ENCODE measurements around the gene SH3BP1. TPM values are rescaled to one million over a fixed set of nuclear protein-coding genes. Genes with fewer than 3 reads are reported as not detected.

Gene SH3BP1
- total and polyA plus RNA-seq, 2 experiments from 2014 or later, result 9.5 to 46.7 TPM

DNA sequence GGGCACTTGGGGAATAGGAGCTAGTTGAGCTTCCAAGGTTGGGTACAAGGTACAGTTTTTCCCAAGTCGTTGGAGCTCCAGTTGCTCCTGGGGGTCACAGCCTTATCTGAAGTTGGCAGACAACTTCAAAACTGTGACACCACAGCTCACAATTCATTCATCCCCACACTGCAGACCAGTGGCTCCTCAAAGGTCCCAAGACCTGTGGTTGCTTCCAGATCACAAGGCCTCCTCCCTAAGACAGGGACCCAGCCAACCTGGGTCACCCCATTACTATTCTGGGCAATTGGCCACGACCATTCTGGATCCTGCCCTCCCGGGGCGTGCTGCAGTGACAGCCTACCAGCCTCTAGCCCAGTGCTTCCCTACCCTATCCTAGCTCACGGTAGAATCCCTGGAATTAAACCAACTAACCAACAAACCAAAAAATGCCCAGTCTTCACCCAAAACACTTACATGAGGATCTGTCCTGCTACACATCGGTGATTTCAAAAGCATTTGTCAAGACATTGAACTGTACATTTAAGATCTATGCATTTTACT lies 18.2 kb downstream of the SH3BP1 start:
- ATAC-seq, result peak; percentile 32
- peaks cover 12% of the 10 kb centered on the region; the same call in 1 of the 2 replicates for H3F3A ChIP-seq (replicated peaks; ENCODE audit: low read depth)
- H3K27ac ChIP-seq (ENCODE audit: low read depth), result no peak overlapping the region

More for the DNA sequence above, 18.2 kb downstream of the SH3BP1 start:
- TF ChIP-seq CREB1 (CRISPR knock-in tag; IDR thresholded peaks at IDR 0.05; ENCODE audit: low read depth), result no peak
- TF ChIP-seq STAT1 (IDR thresholded peaks at IDR 0.05; ENCODE audit: unreplicated experiment), result no peak
- no peak for TF ChIP-seq ETS1 (IDR thresholded peaks at IDR 0.05)
- no peak for TF ChIP-seq EZH2phosphoT487 (IDR thresholded peaks at IDR 0.05; ENCODE audit: unreplicated experiment)
- no peak for TF ChIP-seq ZNF331 (CRISPR knock-in tag; IDR thresholded peaks at IDR 0.05; ENCODE audit: low read depth)
- TF ChIP-seq ZNF462 (CRISPR knock-in tag; IDR thresholded peaks at IDR 0.05), result no peak
- no peak for TF ChIP-seq ZNF114 (CRISPR knock-in tag; IDR thresholded peaks at IDR 0.05)
- no peak for TF ChIP-seq JUNB (IDR thresholded peaks at IDR 0.05; ENCODE audit: unreplicated experiment)
- TF ChIP-seq, protein P1, sequence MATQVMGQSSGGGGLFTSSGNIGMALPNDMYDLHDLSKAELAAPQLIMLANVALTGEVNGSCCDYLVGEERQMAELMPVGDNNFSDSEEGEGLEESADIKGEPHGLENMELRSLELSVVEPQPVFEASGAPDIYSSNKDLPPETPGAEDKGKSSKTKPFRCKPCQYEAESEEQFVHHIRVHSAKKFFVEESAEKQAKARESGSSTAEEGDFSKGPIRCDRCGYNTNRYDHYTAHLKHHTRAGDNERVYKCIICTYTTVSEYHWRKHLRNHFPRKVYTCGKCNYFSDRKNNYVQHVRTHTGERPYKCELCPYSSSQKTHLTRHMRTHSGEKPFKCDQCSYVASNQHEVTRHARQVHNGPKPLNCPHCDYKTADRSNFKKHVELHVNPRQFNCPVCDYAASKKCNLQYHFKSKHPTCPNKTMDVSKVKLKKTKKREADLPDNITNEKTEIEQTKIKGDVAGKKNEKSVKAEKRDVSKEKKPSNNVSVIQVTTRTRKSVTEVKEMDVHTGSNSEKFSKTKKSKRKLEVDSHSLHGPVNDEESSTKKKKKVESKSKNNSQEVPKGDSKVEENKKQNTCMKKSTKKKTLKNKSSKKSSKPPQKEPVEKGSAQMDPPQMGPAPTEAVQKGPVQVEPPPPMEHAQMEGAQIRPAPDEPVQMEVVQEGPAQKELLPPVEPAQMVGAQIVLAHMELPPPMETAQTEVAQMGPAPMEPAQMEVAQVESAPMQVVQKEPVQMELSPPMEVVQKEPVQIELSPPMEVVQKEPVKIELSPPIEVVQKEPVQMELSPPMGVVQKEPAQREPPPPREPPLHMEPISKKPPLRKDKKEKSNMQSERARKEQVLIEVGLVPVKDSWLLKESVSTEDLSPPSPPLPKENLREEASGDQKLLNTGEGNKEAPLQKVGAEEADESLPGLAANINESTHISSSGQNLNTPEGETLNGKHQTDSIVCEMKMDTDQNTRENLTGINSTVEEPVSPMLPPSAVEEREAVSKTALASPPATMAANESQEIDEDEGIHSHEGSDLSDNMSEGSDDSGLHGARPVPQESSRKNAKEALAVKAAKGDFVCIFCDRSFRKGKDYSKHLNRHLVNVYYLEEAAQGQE (IDR thresholded peaks at IDR 0.05; ENCODE audit: unreplicated experiment), result no peak
- TF ChIP-seq CTCF (conservative IDR thresholded peaks at IDR 0.05; ENCODE audit: low read depth in 2 of 2), result no peak
- no peak for TF ChIP-seq POLR2AphosphoS5 (IDR thresholded peaks at IDR 0.05; ENCODE audit: low read depth)
- peaks cover 36% of the 10 kb centered on the region for H3K79me2 ChIP-seq (replicated peaks; ENCODE audit: insufficient read depth)
- no peak overlapping the region for H2AFZ ChIP-seq
- peaks cover 13% of the 10 kb centered on the region for H3K36me3 Mint-ChIP-seq (ENCODE audit: low read depth)
- DNase-seq (ENCODE audit: low spot score), result peak; percentile 47
- peaks cover 25% of the 10 kb centered on the region for H3K4me1 Mint-ChIP-seq
- H3K36me3 ChIP-seq (ENCODE audit: insufficient read depth), result no peaks in the 10 kb centered on the region
- no peaks in the 10 kb centered on the region for H3K27me3 ChIP-seq (ENCODE audit: insufficient read depth)
- peaks cover 28% of the 10 kb centered on the region for H4K20me1 ChIP-seq (replicated peaks; ENCODE audit: insufficient read depth)
- H3K4me3 Mint-ChIP-seq, result peak overlapping the region; percentile 85
- H3K4me3 ChIP-seq, result peak overlapping the region; percentile 54
- H3K4me2 ChIP-seq, result peak overlapping the region; percentile 82
- peaks cover 5% of the 10 kb centered on the region; the same call in 1 of the 2 replicates for H3K4me1 ChIP-seq (ENCODE audit: insufficient read depth)
- peaks cover 14% of the 10 kb centered on the region for H3K27me3 Mint-ChIP-seq (ENCODE audit: insufficient read depth, low read depth, poor library complexity)
- H3K27ac Mint-ChIP-seq, result peak overlapping the region; percentile 85
- H3K9me2 ChIP-seq (ENCODE audit: insufficient read depth), result no peaks in the 10 kb centered on the region
- H3K9me3 Mint-ChIP-seq, result no peaks in the 10 kb centered on the region; the same call in 2 of the 3 replicates

Measured in GM23338 (cell line).